Stimulated activated CD8-positive, alpha-beta memory T cell treated with anti-CD3 and anti-CD28 coated beads, Interleukin-2, amount 100 ng/mL, for 48 hours (primary cell): ENCODE measurements around the gene BRSK2.
"Not testable (repeated sequence)": the region's sequence is repeated elsewhere in the genome, so short reads cannot be mapped to it uniquely, and the experiment has no call there.

Source experiments
- DNase-seq, 2 donors: peaks; one replicate each; pipeline ENCODE4 v3.0.0-alpha.2; 2020; ENCODE audit warnings: low read depth in 2 of 2

BRSK2 gene

DNA sequence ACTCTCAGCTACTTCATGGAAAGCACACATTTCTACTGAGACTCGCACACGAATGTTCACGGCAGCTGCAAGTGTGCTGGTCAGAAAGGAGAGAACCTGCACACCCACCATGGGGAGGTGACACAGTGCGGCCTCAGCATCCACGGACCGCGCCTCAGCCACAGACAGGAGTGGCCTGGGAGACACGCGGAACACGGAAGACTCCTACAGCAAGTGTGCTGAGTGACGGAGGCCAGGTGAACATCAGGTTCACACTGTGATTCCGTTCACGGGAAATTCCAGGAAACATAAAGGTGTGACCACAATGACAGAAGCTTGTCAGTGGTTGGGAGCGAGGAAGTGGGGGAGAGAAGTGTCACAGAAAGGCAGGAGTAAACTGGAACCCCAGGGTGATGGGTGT lies 110.2 kb downstream of the BRSK2 start:
- DNase-seq: no peak

DNA sequence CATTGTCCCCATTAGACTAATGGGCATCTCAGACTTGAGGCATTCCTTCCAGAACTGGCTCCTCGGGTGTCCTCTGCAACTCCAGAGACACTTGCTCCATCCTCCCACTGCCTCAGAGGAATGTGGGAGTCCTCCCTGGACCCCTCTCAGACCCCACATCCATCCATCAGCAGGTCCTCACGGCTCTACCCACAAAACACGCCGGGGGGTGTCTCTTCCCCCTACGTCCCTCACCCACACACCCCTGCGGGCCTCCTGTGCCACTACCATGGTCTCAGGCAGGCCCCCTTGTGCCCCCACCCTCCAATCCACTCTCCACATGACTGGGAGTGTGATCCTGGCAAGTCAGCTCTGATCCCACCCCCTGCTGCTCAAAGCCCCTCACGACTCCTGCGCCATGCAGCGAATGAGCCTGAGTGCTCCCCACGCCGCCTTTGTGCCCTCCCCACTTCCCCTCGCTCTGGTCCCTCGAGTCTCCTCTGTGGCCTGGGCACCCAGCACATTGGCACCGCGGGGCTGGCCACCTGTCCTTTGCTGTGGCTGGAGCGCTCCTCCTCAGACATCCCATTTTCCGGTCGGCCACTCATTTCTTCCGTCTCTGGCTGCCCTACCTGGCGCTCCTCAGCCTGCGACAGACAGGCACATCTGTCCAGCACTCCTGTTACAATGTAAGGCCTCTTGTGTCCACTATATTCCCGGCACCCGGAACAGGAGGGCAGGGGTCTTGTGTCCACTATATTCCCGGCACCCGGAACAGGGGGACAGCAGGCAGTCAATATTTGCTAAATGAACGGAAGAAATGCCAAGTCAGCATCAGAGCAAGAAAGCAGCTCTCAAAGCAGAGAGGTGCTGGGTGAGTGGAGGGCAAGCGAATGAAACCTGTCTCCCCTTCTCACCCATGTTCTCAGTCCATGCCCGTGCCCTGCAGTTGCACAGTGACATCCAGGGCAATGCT lies 111.0 kb downstream of the BRSK2 start:
- DNase-seq: no peak

GRCh38 chr11:1501421-1502167 lies 111.9 kb downstream of the BRSK2 start:
- DNase-seq: no peak

DNA sequence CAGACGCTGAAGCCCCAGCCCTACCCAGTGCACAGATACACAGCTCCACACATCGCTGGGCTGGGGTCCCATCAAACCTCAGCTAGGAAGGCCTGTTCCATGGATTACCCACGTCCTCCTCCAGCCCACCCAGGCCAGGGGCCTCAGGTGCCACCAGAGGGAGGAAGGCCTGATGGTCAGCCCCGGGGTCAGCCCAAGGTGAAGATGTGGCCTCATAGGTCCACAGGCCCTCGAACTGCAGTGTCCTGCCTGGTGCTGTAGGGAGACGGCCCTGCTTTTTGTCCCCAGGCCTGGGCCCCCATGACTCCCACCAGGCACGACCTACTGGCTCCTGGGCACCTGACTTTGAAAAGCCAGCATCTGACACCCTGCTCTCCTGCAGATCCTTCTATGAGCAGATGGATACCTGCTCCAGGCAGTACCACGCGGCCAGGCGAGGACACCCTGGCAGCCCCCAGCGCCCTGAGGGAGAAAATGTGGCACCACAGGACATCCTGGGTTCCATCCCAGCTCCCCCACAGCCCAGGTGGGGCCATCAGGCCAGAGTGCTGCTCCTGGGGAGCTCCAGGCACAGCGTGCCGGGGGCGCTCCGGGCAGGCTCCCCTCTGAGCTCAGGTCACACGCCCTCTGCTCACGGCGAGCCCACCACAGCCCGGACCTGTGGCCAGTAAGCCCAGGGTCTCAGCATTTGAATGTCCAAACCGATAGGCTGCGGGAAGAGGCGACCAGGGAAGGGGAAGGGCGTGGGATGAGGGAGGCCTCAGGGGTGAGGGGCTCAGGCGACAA lies 112.6 kb downstream of the BRSK2 start:
- no peak for DNase-seq

DNA sequence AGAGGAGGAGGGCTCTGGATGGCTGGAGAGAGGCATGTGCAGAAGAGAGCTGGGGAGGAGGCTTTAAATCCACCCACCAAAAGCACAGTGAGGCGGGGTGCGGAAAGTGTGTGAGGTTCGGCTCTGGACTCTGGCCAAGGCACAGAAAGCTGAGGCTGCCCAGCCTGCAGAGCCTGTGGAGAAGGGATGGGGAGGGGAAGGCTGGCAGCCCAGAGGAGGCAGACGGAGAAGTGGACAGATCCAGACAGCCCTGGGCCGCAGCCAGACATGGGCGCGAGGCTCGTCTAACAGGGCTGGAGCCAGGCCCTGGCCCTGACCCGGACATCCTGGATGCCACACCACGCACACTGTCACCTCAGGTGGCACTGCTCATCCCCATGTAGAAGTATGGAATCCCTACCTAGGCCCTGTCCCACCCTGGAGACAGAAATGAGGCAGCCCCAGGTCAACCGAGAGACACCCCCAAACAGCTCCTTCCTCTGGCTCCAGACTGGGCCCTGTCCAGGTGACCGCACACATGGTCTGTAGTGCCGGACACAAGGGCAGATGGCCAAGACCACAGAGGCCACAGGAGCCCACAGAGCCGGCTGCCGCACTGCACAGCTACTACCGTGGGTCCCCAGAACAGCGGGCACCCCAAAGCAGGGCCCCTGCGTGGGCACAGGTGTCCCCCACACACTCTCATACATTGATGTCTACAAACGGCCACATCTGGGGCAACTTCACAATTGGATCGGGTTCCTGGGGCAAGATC lies 113.4 kb downstream of the BRSK2 start:
- no peak for DNase-seq

GRCh38 chr11:1503708-1504104 lies 114.0 kb downstream of the BRSK2 start:
- DNase-seq: no peak

GRCh38 chr11:1504138-1504537 lies 114.4 kb downstream of the BRSK2 start:
- no peak for DNase-seq

DNA sequence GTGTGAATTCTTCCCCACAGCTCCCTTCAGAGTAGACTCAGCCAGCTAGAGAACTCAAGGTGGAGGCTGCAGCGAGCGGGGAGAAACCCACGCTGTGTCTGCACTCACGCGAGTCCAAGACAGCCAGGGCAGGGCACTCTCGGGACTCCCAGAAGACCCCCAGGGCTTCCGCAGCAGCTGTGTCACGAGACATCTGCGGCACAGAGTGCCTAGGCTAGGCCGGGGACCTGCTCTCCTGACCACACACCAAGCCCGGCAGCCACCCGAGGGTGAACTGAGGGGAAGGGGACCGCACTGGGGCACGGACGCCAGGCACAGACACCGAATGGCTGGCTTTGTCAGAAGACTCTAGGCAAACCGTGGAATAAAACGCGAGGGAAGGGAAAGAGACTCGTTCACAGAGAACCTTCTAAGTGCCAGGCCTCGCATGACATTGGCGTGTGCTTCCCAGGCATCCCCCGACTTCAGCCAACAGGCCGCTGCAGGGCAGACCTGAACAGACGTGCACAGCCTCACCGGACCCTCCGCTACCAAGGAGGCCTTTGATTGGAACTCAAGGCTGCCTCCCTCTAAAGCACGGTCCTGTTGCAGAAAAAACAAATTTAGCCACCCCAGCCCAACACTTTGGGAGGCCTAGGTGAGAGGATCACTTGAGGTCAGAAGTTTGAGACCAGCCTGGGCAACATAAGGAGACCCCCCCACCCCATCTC lies 115.0 kb downstream of the BRSK2 start:
- no peak for DNase-seq

- no peak for DNase-seq
These were observed 115.7 kb downstream of the BRSK2 start for GRCh38 chr11:1505480-1505879.

- no peak for DNase-seq
These were observed 117.2 kb downstream of the BRSK2 start for GRCh38 chr11:1506981-1507380.

DNA sequence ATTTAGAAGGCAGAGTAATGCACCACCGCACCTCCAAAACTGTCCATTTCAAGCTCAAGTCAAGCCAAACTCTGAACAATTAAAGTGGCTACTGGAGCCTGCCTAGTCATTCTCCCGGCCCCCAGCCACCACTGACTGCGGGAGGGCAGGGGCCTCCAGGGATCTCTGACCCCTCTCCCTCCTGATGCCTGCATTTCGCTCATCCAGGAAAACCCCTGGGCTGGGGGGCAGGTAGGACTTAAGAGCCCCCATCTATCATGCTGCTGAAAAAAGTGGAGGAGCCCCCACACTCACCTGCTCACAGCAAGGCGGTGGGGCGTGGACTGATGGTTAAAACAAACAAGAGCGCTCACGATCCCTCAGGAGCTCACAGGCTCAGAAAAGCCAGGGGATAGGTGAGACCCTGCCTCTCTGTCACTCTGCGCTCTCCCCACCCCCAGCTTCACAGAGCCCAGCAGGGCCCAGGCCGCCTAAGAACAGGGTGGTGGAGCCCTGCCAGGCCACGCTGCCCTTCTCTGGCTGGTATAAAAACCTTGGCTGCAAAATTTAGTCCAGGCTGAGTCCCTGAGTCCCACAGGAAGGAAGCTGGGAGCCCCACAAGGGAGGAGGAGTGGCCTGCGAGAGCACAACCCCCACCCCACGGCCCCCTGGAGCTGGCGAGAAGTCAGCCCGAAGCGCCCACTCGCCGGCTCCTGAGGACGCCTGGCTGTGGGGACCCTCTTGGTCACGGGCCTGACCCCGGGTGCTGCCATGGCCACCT lies 117.8 kb downstream of the BRSK2 start:
- DNase-seq: no peak

DNA sequence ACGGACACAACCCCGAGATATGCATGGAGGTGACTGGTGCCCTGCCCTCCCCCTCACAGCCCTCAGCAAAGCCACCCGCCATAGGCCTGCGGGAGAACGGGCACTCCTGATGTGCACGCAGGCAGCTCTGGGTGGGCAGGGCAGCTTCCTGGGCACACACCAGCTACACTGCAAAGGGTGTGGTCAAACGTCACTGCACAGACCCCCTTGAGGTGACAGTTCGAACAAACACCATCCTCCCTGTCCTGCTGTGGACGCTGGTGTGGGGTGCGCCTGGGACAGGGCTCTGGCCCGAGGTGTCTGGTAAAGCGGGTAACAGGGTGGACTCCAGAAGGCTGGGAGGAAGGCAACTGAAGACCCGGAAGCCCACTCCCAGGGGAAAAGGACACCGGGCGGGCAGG lies 118.8 kb downstream of the BRSK2 start:
- no peak for DNase-seq

- DNase-seq: no peak
These were observed 119.3 kb downstream of the BRSK2 start for GRCh38 chr11:1508986-1509385.

DNA sequence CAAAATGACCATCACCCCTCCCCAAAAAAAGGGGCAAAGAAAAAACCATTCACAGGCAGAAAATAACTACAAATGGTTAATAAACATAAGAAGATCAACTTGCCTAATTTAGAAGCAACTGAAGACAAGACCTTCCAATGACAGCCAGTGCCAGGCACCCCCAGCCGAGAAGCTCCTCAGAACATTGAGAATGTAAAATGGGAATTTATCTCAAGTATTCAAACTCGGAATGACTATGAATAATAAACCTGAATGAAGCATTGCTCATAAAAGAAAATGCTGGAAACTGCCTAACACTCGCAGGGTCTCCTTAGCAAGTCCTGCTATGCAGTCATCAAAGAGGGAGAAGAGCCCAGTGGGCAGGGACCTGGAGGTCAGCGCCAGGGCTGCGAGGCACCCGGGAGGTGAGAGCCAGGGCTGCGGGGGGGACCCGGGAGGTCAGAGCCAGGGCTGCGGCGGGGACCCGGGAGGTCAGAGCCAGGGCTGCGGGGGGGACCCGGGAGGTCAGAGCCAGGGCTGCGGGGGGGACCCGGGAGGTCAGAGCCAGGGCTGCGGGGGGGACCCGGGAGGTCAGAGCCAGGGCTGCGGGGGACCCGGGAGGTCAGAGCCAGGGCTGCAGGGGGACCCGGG lies 120.0 kb downstream of the BRSK2 start:
- DNase-seq: no peak

DNA sequence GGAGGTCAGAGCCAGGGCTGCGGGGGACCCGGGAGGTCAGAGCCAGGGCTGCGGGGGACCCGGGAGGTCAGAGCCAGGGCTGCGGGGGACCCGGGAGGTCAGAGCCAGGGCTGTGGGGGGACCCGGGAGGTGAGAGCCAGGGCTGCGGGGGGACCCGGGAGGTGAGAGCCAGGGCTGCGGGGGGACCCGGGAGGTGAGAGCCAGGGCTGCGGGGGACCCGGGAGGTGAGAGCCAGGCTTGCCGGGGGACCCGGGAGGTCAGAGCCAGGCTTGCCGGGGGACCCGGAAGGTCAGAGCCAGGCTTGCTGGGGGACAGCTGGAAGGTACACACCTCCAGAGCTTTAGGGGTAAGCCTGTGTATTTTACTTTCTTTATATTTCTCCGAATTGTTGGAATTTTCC lies 120.6 kb downstream of the BRSK2 start:
- not testable (repeated sequence) for DNase-seq

DNA sequence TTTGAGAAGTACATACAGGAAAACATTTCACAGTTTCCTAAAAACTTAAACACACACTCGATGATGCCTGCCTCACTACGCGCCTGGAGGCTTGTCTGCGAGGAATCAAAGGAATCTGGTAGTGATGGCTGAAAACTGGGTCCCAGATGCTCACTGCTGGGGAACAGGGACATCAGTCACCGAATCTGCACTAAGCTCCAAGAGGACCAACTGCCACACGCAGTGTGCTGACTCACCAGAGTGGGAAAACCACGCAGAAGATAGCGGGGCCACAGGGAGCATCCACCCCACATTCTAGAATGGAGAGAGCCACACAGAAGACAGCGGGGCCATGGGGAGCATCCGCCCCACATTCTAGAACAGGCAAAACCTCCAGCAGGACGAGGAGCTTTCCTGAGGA lies 121.2 kb downstream of the BRSK2 start:
- DNase-seq: no peak

- DNase-seq: no peak
These were observed 122.3 kb downstream of the BRSK2 start for GRCh38 chr11:1511937-1512496.
